Measurements from ENCODE around the gene MYH10. TPM values are rescaled to one million over a fixed set of nuclear protein-coding genes. Genes with fewer than 3 reads are reported as not detected.

MYH10 gene
- 92.9 and 132 TPM in 2 replicates for total RNA-seq

DNA sequence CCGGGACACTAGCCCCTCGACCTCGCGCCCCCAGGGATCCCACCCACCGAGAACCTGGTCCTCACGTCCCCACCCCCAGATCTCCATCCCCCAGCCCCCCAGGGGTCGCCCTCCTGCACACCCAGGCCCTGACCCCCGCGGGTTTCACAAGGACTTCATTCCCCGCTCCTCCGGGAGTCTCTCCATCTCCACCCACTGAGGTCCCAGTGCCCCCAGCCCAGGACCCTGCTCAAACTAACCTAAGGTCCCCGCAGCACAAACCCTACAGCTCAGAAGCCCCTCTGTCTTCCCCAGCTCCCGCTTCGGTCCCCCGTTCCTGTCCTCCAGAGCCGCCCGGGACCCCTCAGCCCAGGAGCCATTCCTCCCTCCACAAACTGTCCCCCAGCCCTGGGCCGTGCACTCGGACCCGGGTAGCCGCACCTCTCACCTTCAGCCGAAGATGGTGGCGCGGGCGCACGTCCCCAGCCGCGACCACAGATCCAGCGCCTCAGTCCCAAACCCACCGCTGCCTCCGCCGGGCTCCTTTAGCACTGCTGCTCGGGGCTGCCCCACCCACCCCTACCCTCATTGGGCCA lies at the start of gene MYH10:
Gene MYH10, minus strand, starts transcription at position 499 of the 575 bp plus-strand sequence. CDS start 7,479 bp downstream, outside the sequence.

DNA sequence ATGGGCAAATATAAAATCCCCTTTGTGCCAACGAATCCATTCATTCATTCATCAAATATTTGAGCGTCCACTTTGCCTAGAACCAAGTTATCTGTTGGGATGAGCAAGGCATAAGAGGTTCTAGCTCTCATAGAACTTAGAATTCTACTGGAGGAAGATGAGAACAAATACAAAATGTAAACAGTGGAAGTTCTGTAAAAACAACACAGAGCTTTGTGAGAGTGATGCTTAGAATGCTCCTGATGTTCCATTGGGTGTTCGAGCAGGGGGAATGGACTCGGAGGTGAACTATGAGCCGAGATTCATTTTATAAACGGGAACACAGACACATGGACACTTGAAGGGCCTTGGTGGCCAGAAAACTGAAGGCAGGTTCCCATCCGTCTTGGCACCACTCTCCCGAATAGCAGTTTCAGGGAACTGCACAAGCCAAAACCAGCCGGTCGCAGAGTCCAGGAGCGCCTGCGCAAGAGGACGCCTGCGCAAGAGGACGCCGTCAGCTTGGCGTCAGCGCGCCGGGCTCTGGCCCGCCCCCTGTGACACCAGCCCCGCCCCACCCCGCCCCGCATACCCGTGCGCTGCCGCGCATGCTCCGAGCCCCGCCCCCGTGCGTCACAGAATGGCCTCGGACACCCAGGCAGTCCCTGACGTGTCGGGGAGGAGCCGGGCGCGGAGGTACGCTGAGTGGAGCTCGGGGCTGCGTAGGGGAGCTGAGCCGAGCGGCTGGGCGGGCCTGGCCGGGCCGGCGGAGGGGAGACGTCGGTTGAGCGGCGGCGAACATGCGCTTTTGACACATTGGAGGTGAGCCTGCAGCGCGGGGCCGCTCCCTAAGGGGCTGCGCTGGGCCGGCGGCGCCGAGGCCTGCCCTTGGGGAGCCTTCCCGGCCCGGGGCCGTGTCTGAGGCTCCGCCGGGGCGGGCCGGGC lies 195.0 kb downstream of the MYH10 start, which contains the start of gene NDEL1:
Gene NDEL1, plus strand, starts transcription at position 640 of the 924 bp plus-strand sequence. CDS start 8,388 bp downstream, outside the sequence.

Other genes starting within 250 kb of the MYH10 start
- gene RPL26, start 247.5 kb downstream of the MYH10 start, total RNA-seq, result 2,046 and 2,123 TPM in 2 replicates
- not detected in 2 replicates for gene RNF222, start 232.9 kb downstream of the MYH10 start, total RNA-seq
- 24.7 and 32.6 TPM in 2 replicates for gene NDEL1, start 194.8 kb downstream of the MYH10 start, total RNA-seq
- gene CCDC42, start 114.1 kb upstream of the MYH10 start, total RNA-seq, result not detected in 2 replicates
- not detected in 2 replicates for gene SPDYE4, start 127.8 kb upstream of the MYH10 start, total RNA-seq
- 0.13 TPM in 1 of 2 replicates, not detected in the other for gene MFSD6L, start 168.6 kb upstream of the MYH10 start, total RNA-seq
- gene PIK3R6, start 236.9 kb upstream of the MYH10 start, total RNA-seq, result under 0.01 TPM in 1 of 2 replicates, not detected in the other